Motor neuron (in vitro differentiated cells): ENCODE measurements around the gene CCDC54. TPM values are rescaled to one million over a fixed set of nuclear protein-coding genes. Genes with fewer than 3 reads are reported as not detected.

Experiments
- ATAC-seq, 8 experiments: fragments of 200-7000 bp; cut with Tn5 transposase; replicated peaks in 6 of 8; 2 replicates each; pipeline ENCODE4 v1.8.0; 2021; ENCODE audit warnings: mild to moderate bottlenecking in 8 of 8, moderate library complexity in 8 of 8
- H3K27ac ChIP-seq, 2 donors: fragments of 250-450 bp; sonication (Bioruptor Pico); 2 replicates each; pipeline ENCODE4 v1.9.0; 2021; ENCODE audit warnings: antibody characterized with exemption in 2 of 2, mild to moderate bottlenecking in 2 of 2, moderate library complexity in 1 of 2
- H3K4me1 ChIP-seq, 2 donors: fragments of 250-450 bp; sonication (Bioruptor Pico); replicated peaks in 1 of 2; 2 replicates each; pipeline ENCODE4 v1.6.1; 2021; ENCODE audit warnings: antibody characterized with exemption in 2 of 2, mild to moderate bottlenecking in 2 of 2, moderate library complexity in 1 of 2
- H3K4me3 ChIP-seq, 5 donors: fragments of 250-450 bp; sonication (Bioruptor Pico); 2 replicates each; pipeline ENCODE4 v1.9.0; 2021; ENCODE audit warnings: antibody characterized with exemption in 5 of 5, mild to moderate bottlenecking in 5 of 5, moderate library complexity in 4 of 5
- WGBS, 10 experiments: fragments of 450-650 bp; shearing (Covaris generic); methylation state at CpG; one replicate each; pipeline ENCODE4 v1.0.0; 2022; 5-methylcytosine and 5-hydroxymethylcytosine counted together
- in situ Hi-C, 9 experiments: fragments of 400-800 bp; cut with MboI; loops; one replicate each; pipeline ENCODE4 v1.15.0; 2021; ENCODE audit warnings: low sequenced_read_pairs in 9 of 9, low pct_unique_long_range_greater_than_20kb in 2 of 9; ENCODE audit not compliant: unreplicated experiment in 9 of 9
- total RNA-seq, 8 experiments: library from RNA; unstranded; fragments of 300-600 nt; gene quantifications; 2 replicates each; pipeline versions ENCODE4 v1.2.3 to v1.2.4, GENCODE V29; 2022

Gene CCDC54
- total RNA-seq, 8 experiments from 2014 or later = 0.05 to 6.8 (median 4.3) TPM; not detected in 3

DNA sequence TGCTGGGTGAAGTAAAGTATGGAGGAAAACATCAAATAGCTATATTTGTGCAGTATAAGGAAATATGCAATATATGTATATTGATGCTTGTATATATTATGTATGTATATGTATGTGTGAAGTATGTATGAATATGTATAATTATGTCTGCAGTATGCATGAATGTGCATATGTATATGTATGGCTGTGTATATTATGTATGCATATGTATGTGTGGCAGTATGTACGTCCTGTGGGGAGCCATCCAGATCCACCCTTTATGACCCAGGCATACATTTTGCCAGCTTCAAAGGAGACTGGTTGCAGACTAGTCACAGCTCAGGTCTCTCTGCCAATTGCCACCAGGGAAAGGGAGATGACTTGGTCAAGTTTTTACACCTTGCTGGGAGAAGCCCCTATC is 24.1 kb downstream of the CCDC54 start:
- in situ Hi-C loops = loop anchor here in 1 of 9 experiments (25.0 kb wide), 1 partner anchor 139 kb away; no protein-coding TSS in a partner anchor
- 0 to 88% (median 40%) methylated on average over 1 of the region's 1 CpG; no CpG with 5 or more reads in 5 of the 10 experiments for WGBS, 10 experiments
- peak in 4 of 8 experiments; percentile 74 to 99 (median 78) for ATAC-seq

DNA sequence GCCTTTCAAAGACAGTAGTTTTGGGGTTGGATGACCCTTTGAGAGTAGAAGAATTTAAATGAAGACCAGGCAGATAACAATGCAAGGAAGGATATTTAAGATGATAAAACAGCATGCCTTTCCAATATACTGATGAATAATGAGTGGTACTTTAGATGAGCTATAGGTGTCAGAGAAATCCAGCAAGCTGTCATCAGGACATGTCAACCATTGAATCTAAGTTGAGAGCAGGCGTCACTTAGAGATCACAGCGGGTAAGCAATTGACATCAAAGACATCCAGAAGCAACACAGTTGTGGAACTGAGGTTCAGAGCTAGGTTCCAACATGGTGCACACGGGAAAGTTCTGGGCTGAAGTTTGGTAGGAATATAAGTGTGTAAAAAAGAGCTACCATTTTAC is 25.0 kb downstream of the CCDC54 start:
- Histone ChIP-seq H3K27ac (no peak overlapping the region), H3K4me1 (no peaks in the 10 kb centered on the region), H3K4me3 (no peak overlapping the region)
- in situ Hi-C loops = loop anchor here in 1 of 9 experiments (25.0 kb wide), 1 partner anchor 140 kb away; no protein-coding TSS in a partner anchor
- 57 to 100% (median 93%) methylated on average over 1 to 3 of the region's 3 CpGs; no CpG with 5 or more reads in 1 of the 10 experiments for WGBS, 10 experiments
- ATAC-seq = no peak

More for the DNA sequence above, 24.1 kb downstream of the CCDC54 start:
- no peak overlapping the region for H3K4me3 ChIP-seq
- H3K4me1 ChIP-seq = no peaks in the 10 kb centered on the region
- H3K27ac ChIP-seq = no peak overlapping the region

DNA sequence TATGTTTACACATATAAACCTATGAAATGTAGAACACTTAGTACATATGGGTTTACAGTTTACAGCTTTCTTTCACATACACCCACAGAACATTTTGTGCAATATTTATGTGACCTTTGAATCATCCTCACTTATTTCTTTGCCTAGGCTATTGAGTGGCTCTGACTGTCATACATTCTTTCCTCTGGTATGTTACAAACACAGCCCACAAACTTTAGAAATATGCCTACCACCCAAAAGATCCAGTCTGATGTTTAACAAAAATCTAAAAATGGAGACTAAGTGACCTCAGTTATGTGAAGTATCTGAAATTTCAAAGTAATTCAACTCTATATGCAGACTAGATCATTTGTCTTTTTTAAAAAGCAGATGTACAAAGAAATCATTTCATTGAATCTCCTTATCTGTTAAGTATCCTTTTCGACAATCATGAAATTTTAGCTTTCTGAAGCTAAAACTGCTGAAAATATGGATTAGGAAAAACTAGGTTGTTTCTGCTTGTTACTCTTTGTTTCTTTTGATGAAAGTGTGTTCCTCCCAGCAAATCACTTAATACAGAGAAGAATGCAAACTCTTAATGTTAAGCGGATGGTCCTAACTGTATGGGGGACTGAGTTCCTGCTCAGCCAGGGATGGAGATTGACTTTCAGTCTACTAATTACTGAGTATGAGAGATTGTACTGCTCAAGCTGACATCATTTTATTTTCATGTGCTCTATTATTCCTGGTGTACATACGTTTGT is 27.7 kb downstream of the CCDC54 start:
- in situ Hi-C loops = loop anchor here in 1 of 9 experiments (25.0 kb wide), 1 partner anchor 143 kb away; no protein-coding TSS in a partner anchor
- WGBS, 10 experiments = 25 to 100% (median 76%) methylated on average over 1 to 3 of the region's 3 CpGs
- no peak overlapping the region for H3K4me3 ChIP-seq
- no peaks in the 10 kb centered on the region for H3K4me1 ChIP-seq
- ATAC-seq = peak in 3 of 8 experiments; percentile 14 to 62 (median 59)
- H3K27ac ChIP-seq = no peak overlapping the region

GRCh38 chr3:107407355-107407754 is 30.1 kb downstream of the CCDC54 start:
- WGBS, 10 experiments = 0 to 80% (median 63%) methylated on average over 1 to 2 of the region's 2 CpGs; no CpG with 5 or more reads in 3 of the 10 experiments
- ATAC-seq = no peak

DNA sequence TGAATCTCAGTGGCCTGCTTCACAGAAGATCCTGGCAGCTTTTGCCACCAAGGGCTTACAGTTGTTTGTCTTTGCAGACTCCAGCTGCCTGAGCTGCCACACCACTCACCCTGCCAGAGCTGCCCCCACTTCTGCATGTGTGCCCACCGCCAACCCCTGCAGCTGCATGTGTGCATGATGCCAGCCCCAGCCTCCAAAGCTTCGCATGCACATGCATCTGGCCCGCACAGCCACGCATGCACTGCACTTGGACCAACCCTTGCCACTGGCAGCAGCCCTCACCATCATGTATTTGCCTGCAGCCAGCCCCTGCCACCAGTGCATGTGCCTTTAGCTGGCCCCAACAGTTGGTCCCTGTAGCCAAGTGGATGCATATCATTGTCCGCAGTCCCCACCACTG is 31.3 kb downstream of the CCDC54 start:
- WGBS, 10 experiments = 80 to 100% (median 93%) methylated on average over 1 to 3 of the region's 5 CpGs; no CpG with 5 or more reads in 7 of the 10 experiments
- H3K4me3 ChIP-seq = no peak overlapping the region
- H3K27ac ChIP-seq = no peak overlapping the region
- no peak for ATAC-seq
- H3K4me1 ChIP-seq = no peaks in the 10 kb centered on the region
- in situ Hi-C loops = loop anchor here in 1 of 9 experiments (25.0 kb wide), 1 partner anchor 146 kb away; no protein-coding TSS in a partner anchor

More at GRCh38 chr3:107407355-107407754, 30.1 kb downstream of the CCDC54 start:
- Histone ChIP-seq H3K4me3 (no peak overlapping the region), H3K27ac (no peak overlapping the region), H3K4me1 (no peaks in the 10 kb centered on the region)
- in situ Hi-C loops = loop anchor here in 1 of 9 experiments (25.0 kb wide), 1 partner anchor 145 kb away; no protein-coding TSS in a partner anchor

DNA sequence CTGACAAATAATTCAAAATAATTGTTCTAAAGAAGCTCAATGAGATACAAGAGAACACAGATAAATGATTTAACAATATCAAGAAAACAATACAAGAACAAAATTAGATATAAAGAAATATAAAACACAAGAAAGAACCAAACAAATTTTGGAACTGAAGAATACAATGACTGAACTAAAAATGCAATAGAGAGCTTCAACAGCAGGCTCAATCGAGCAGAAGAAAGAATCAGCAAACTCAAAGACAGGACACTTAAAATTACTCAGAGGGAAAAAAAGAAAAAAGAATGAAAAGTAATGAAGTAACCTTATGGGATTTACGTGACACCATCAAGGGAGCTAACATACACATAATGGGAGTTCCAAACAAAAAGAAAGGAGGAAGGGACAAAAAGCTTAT is 32.1 kb downstream of the CCDC54 start:
- no peaks in the 10 kb centered on the region for H3K4me1 ChIP-seq
- H3K27ac ChIP-seq = no peak overlapping the region
- no peak overlapping the region for H3K4me3 ChIP-seq
- ATAC-seq = no peak
- in situ Hi-C loops = loop anchor here in 1 of 9 experiments (25.0 kb wide), 1 partner anchor 147 kb away; no protein-coding TSS in a partner anchor
- WGBS, 10 experiments = 20 to 86% (median 72%) methylated on average over 1 to 2 of the region's 2 CpGs

GRCh38 chr3:107410606-107411005 is 33.4 kb downstream of the CCDC54 start:
- ATAC-seq = no peak
- Histone ChIP-seq H3K4me1 (no peaks in the 10 kb centered on the region), H3K4me3 (no peak overlapping the region), H3K27ac (no peak overlapping the region)
- 78 to 100% (median 90%) methylated on average over 1 of the region's 1 CpG; no CpG with 5 or more reads in 1 of the 10 experiments for WGBS, 10 experiments
- in situ Hi-C loops = loop anchor here in 3 of 9 experiments (10.0 to 25.0 kb wide), 2 partner anchors 136 to 148 kb away; no protein-coding TSS in a partner anchor

DNA sequence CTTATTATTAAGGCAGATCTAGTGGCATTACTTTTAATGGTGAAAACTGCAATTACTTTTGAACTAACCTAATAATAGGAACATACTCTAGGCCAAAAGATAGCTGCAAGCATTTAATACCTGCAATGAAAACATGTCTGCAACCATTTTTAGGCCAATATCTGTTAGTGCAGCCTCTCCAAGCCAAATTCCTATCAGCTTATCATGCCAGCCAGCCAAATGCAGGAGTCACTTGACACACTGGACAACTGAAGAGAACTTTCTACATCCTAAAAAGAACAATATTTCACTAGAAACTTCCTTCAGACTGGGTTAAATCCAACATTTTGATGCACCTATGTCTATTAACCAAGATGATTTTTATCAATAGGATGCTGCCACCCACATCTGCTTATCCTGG is 33.8 kb downstream of the CCDC54 start:
- Histone ChIP-seq H3K4me1 (no peaks in the 10 kb centered on the region), H3K4me3 (no peak overlapping the region), H3K27ac (no peak overlapping the region)
- in situ Hi-C loops = loop anchor here in 3 of 9 experiments (10.0 to 25.0 kb wide), 2 partner anchors 136 to 149 kb away; no protein-coding TSS in a partner anchor
- no peak for ATAC-seq

DNA sequence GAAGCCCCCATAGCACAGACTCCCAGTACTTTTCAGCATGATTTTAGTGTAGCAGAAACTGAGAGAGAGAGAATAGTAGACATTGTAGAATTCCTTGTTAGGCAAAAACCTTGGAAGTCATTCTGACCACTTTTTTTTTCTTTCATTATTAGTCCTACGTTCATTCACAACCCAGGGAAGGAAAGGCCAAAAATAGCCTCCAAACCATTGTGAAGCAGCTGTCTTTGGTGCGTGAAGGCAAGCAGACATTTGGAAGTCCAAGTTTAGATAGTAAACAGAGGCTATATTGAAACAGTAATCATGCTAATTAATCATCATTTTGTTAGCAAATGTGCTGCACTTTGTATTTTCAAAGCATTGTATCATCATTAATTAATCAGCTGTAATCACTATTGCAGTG is 34.5 kb downstream of the CCDC54 start:
- ATAC-seq = no peak
- in situ Hi-C loops = loop anchor here in 3 of 9 experiments (10.0 to 25.0 kb wide), 2 partner anchors 137 to 149 kb away; no protein-coding TSS in a partner anchor
- no peak overlapping the region for H3K27ac ChIP-seq
- no peaks in the 10 kb centered on the region for H3K4me1 ChIP-seq
- 34 to 89% (median 80%) methylated on average over 1 to 2 of the region's 2 CpGs for WGBS, 10 experiments
- no peak overlapping the region for H3K4me3 ChIP-seq

DNA sequence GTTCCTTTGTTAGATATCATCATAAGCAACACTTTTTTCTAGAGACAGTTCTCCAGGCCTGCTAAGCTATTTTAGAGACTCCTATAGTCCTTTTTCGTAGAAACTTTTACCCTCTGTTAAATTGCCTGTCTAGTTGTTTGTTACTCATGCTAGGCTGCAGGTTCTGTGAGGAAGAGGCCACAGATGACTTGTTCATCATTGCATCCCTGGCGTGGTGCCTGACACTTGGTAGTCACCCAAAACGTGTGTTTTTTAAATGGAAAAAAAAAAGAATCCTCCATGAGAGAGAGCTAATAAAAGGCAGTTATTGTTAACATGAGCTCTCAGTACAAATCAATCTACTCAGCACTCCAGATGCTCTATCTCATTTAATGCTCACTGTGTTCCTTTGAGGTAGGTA is 35.1 kb downstream of the CCDC54 start:
- no peak overlapping the region for H3K4me3 ChIP-seq
- in situ Hi-C loops = loop anchor here in 3 of 9 experiments (10.0 to 25.0 kb wide), 2 partner anchors 138 to 150 kb away; no protein-coding TSS in a partner anchor
- H3K27ac ChIP-seq = no peak overlapping the region
- WGBS, 10 experiments = 36 to 87% (median 64%) methylated on average over 1 to 3 of the region's 3 CpGs; no CpG with 5 or more reads in 1 of the 10 experiments
- no peaks in the 10 kb centered on the region for H3K4me1 ChIP-seq
- no peak for ATAC-seq

GRCh38 chr3:107413264-107413663 is 36.0 kb downstream of the CCDC54 start:
- in situ Hi-C loops = loop anchor here in 3 of 9 experiments (10.0 to 25.0 kb wide), 2 partner anchors 138 to 151 kb away; no protein-coding TSS in a partner anchor
- no peak overlapping the region for H3K4me3 ChIP-seq
- ATAC-seq = no peak
- H3K27ac ChIP-seq = no peak overlapping the region
- H3K4me1 ChIP-seq = no peaks in the 10 kb centered on the region
- WGBS, 10 experiments = 83 to 100% (median 91%) methylated on average over 1 to 5 of the region's 6 CpGs; no CpG with 5 or more reads in 2 of the 10 experiments

- Histone ChIP-seq H3K4me1 (no peaks in the 10 kb centered on the region), H3K4me3 (no peak overlapping the region), H3K27ac (no peak overlapping the region)
- WGBS, 10 experiments = 10 to 100% (median 78%) methylated on average over 1 of the region's 1 CpG; no CpG with 5 or more reads in 2 of the 10 experiments
- no peak for ATAC-seq
- in situ Hi-C loops = loop anchor here in 3 of 9 experiments (10.0 to 25.0 kb wide), 2 partner anchors 140 to 152 kb away; no protein-coding TSS in a partner anchor
Measured at GRCh38 chr3:107414325-107414964, 37.2 kb downstream of the CCDC54 start.
